ENCODE results near the gene MMP24.

MMP24 gene

DNA sequence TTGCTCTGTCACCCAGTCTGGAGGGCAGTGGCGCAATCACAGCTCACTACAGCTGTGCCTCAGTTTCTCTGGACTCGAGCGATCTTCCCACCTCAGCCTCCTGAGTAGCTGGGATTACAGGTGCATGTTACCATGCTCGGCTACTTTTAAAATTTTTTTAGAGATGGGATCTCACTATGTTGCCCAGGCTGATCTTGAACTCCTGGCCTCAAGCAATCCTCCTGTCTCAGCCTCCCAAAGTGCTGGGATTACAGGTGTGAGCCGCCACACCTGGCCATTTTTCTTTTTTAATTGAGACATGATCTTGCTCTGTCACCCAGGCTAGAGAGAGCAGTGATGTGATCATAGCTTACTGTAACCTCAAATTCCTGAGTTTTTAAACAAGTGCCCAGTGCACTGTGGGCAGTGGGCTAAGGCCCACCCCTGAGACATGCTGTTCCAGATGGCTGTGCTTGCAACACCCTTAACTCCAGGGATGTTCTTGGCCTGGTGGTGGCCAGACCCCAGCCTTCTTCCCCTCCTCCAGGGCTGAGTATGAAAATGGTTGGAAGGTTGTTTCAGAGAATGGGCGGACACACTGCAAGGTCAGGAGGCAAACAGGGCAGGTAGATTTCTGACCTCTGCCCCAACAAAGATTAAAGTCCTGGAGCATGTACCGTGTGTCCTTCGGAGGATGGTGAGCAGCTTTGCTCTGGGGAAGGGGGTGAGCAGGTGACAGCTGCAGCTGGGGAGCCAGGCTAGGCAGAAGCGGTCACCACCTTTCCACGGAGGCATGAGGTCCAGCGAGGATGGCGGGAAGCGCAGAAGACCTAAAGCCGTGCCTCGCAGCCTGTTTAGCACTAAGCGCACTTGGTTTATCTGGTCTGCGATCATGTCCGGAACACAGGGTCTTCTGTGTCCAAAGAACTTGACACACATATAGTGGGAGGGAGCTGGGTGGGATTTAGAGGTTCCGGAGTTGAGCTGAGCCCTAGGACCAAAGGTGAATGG is 67.1 kb downstream of the MMP24 start:
- no peak for DNase-seq (ENCODE audit: low read depth in 2 of 2)

- DNase-seq (ENCODE audit: low read depth in 2 of 2) = no peak
These were observed 67.8 kb downstream of the MMP24 start for GRCh38 chr20:35294293-35294685.

DNA sequence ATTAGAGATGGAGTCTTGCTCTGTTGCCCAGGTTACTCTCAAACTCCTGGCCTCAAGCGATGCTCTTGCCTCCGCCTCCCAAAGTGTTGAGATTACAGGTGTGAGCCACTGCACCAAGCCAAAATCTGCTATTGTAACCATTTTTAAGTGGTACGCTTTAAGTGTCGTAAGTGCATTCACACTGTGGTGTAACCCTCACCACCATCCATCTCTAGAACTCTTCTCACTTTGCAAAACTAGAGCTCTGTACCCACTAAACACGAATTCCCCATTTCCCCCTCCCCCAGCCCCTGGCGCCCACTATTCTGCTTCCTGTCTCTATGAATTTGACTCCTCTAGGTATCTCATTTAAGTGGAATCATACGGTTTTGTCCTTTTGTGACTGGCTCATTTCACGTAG is 68.6 kb downstream of the MMP24 start:
- no peak for DNase-seq (ENCODE audit: low read depth in 2 of 2)

DNA sequence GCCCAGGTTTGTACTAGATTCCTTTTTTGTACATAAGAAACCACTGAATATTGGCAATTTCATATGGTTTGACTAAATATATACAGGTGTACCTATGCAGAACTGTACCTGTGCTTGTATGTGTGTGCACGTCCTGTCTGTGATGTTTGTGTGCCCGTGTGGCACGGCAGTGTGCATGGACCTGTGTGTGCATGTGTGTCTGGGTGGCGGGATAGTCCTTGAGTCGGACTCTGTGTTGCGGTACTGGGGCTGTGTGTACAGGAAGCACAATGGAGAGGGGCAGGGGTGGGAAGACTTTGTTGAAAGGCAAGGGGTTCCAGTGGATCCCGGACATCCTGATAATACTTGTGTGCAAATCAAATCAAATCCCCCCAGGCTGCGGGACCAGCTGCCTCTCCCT is 69.2 kb downstream of the MMP24 start:
- DNase-seq (ENCODE audit: low read depth in 2 of 2) = no peak

GRCh38 chr20:35296101-35296554 is 69.6 kb downstream of the MMP24 start:
- DNase-seq (ENCODE audit: low read depth in 2 of 2) = no peak

GRCh38 chr20:35297155-35297554 is 70.7 kb downstream of the MMP24 start:
- no peak for DNase-seq (ENCODE audit: low read depth in 2 of 2)

DNA sequence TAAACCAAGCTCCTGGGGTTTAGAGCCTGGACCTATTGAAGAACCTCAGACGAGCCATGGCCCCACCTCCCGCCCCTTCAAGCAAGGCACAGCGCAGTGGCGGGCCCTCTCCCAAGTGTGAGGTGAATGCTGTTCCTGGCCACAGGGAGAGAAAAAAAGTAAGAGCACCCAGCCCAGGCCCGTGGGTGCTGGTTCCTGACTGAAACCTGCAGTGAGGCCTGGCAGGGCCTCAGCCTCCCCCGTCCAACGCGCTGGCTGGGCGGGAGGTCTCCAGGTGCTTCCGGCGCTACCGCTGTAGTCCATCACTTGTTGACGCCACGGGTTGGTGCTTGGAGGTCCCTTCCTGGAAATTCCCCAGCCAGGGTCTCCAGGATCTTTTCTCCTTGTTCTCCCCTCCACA is 71.2 kb downstream of the MMP24 start:
- no peak for DNase-seq (ENCODE audit: low read depth in 2 of 2)

- DNase-seq (ENCODE audit: low read depth in 2 of 2) = no peak
These were observed 71.8 kb downstream of the MMP24 start for GRCh38 chr20:35298264-35298663.

DNA sequence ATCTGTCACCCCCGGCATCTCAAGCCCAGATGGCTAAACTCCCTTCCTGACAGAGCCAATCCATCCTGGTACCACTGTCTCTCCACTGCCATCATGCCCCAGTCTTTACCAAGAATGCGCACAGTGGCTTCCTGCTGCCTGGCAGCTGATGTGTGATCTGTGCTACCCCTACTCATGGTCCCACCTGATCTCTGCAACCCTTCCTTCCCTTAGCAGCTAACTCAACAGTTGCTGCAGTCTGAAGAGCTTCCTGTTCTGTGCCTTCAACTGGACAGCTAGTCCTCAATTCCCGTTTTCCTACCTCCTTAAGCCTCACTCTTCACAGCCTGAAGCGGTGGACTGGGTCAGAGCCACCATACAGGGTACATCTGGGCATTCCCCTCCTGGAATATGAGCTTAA is 73.3 kb downstream of the MMP24 start:
- DNase-seq (ENCODE audit: low read depth in 2 of 2) = no peak

- DNase-seq (ENCODE audit: low read depth in 2 of 2) = no peak
These were observed 74.2 kb downstream of the MMP24 start for GRCh38 chr20:35300469-35301262.

GRCh38 chr20:35301426-35301825 is 74.9 kb downstream of the MMP24 start:
- no peak for DNase-seq (ENCODE audit: low read depth in 2 of 2)

- DNase-seq (ENCODE audit: low read depth in 2 of 2) = no peak
These were observed 76.2 kb downstream of the MMP24 start for GRCh38 chr20:35302421-35303335.

DNA sequence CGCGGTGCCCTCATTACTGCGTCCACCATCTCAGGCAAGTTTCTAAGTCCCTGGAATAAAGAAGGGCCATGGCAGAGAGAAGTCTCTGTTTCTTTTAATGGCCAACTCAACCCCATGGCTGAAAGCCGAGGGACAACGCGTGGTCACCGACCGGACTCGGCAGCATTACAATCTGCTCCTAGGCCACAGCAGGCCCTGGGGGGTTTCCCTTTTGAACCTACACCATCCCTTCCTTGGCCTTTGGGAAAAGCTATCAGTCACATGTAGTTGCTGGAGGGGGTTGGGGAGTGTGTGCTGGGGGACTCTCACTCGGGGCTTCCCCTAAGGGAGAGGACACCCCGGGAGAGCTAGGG is 76.9 kb downstream of the MMP24 start:
- DNase-seq (ENCODE audit: low read depth in 2 of 2) = no peak

DNA sequence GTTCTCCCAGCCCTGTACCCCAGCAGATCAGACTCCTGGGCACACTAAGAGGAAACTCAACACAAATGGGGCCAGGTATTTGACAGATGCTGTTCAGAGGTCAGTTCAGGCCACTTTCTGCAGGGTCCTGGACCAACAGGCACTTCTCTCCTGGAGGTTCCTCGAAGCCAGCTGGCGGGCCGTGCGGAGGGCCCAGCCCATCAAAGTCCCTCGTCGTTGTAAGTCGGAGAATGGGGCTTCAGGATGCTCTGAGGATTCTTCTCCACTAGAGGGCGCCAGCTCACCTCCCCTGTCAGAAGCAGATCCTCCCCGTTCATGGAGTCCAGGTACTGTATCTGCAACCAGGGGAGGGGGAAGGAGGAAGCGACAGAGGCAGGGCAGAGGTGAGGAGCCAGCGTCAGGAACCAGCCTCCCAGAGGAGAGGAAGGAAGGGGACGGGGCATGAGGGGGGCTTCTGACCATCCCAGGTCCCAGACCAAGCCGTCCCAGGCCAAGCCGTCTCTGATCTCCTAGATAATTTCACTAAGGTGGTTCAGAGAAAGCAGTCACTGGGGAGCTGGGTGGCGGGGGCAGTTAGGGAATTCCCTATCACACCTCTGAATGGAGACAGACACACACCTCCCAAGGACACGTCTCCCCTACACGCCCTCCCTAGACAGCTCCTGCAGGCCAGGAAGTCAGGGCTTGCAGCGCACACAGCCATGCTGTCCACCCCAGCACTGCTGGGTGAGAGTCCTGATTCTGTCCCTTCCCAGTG is 77.4 kb downstream of the MMP24 start:
- DNase-seq (ENCODE audit: low read depth in 2 of 2) = no peak

GRCh38 chr20:35304956-35305355 is 78.5 kb downstream of the MMP24 start:
- DNase-seq (ENCODE audit: low read depth in 2 of 2) = no peak

GRCh38 chr20:35305682-35306556 is 79.4 kb downstream of the MMP24 start:
- DNase-seq (ENCODE audit: low read depth in 2 of 2) = peak; percentile 97

- DNase-seq (ENCODE audit: low read depth in 2 of 2) = no peak
These were observed 80.5 kb downstream of the MMP24 start for GRCh38 chr20:35306931-35307517.

DNA sequence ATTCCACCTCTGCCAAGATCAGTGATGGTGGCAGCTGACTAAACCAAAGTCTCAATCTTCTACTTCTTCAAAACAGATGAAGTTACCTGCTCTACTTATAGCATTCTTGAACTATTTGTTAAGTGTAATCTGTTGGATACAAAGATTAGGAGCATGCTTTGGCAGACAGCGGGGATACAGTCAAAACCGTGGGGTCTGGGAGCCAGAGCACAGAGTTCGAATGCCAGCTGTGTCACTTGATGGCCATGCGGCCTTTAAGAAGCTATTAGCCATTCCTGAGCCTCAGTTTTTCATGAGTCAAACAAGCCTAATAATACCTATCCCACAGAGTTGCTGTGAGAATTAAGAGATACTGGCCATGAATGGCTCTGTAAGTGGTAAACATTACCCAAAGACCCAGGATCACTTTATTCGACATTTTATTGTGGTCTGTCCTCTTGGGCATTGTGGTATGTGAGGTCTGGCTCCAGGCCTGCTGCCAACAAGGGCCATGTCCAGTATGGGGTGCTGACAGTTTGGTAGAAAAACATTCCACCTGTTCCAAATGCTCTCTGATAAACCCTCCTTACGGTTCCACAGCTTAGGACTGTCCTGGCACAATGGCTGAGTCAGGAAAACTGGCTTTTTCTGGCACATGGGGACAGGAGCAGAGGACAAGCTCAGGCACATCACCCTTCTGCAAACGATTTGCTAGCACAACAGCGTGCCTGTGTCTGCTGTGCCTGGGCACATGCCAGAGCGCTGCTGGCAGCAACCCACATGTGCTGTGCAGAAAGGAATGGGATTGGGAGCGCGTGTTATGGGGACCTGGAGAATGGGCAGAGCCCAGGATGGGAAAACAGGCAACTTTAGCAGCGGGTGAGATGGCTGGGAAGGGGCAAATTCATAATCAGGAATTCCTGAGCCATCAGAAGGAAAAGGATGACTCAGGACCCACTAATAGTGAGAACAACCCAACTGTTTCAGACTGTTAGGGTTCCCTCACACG is 81.5 kb downstream of the MMP24 start:
- no peak for DNase-seq (ENCODE audit: low read depth in 2 of 2)

Data from fibroblast of skin of left biceps (primary cell).